H9 (cell line): Measurements from ENCODE around the gene UBE2D2. TPM values are rescaled to one million over a fixed set of nuclear protein-coding genes. Genes with fewer than 3 reads are reported as not detected.

Experiments
- DNase-seq: peaks from one replicate; pipeline ENCODE4 v3.0.0-alpha.2; 2017
- H2AFZ ChIP-seq: one replicate; pipeline ENCODE4 v1.6.1; 2013; ENCODE audit warnings: mild to moderate bottlenecking, low read length, control low read depth, moderate library complexity
- H2AK5ac ChIP-seq: 2 replicates; pipeline ENCODE4 v1.6.1; 2013; ENCODE audit warnings: low read length, control low read depth, mixed read lengths; ENCODE audit not compliant: insufficient read length
- H2BK120ac ChIP-seq: one replicate; pipeline ENCODE4 v1.6.1; 2013; ENCODE audit warnings: low read depth, mild to moderate bottlenecking, low read length, control low read depth, inconsistent platforms; ENCODE audit not compliant: poor library complexity, severe bottlenecking
- H2BK12ac ChIP-seq: 2 replicates; pipeline ENCODE4 v1.6.1; 2013; ENCODE audit warnings: low read length, control low read depth, mixed read lengths, low read depth; ENCODE audit not compliant: insufficient read length
- H2BK15ac ChIP-seq: 2 replicates; pipeline ENCODE4 v1.6.1; 2013; ENCODE audit warnings: low read depth, low read length, control low read depth
- H2BK20ac ChIP-seq: one replicate; pipeline ENCODE4 v1.6.1; 2013; ENCODE audit warnings: low read depth, mild to moderate bottlenecking, low read length, control low read depth, inconsistent platforms; ENCODE audit not compliant: poor library complexity, severe bottlenecking
- H2BK5ac ChIP-seq: 2 replicates; pipeline ENCODE4 v1.6.1; 2013; ENCODE audit warnings: low read length, control low read depth, mixed read lengths; ENCODE audit not compliant: insufficient read length
- H3K14ac ChIP-seq: 2 replicates; pipeline ENCODE4 v1.6.1; 2013; ENCODE audit warnings: low read length, control low read depth; ENCODE audit not compliant: insufficient read depth
- H3K18ac ChIP-seq: 2 replicates; pipeline ENCODE4 v1.6.1; 2013; ENCODE audit warnings: low read depth, mild to moderate bottlenecking, mixed read lengths, low read length, control low read depth; ENCODE audit not compliant: insufficient read length
- H3K23ac ChIP-seq: 2 replicates; pipeline ENCODE4 v1.6.1; 2013; ENCODE audit warnings: low read length, control low read depth, mixed read lengths, low read depth; ENCODE audit not compliant: insufficient read length
- H3K23me2 ChIP-seq: 2 replicates; pipeline ENCODE4 v1.6.1; 2013; ENCODE audit warnings: low read depth, mild to moderate bottlenecking, mixed read lengths, low read length, control low read depth; ENCODE audit not compliant: insufficient read length, poor library complexity, severe bottlenecking
- H3K27ac ChIP-seq: 2 replicates; pipeline ENCODE4 v1.5.1; 2013; ENCODE audit warnings: low read length, control low read depth, mixed read lengths, low read depth; ENCODE audit not compliant: insufficient read length
- H3K27me3 ChIP-seq: 2 replicates; pipeline ENCODE4 v1.6.1; 2013; ENCODE audit warnings: low read length, control low read depth, inconsistent platforms; ENCODE audit not compliant: insufficient read depth
- H3K4ac ChIP-seq: 2 replicates; pipeline ENCODE4 v1.6.1; 2013; ENCODE audit warnings: low read depth, mild to moderate bottlenecking, control low read depth, inconsistent platforms, low read length, moderate library complexity
- H3K4me1 ChIP-seq: 2 replicates; pipeline ENCODE4 v1.6.1; 2013; ENCODE audit warnings: low read length, control low read depth, inconsistent platforms; ENCODE audit not compliant: insufficient read depth
- H3K4me2 ChIP-seq: 2 replicates; pipeline ENCODE4 v1.6.1; 2013; ENCODE audit warnings: low read length, control low read depth, mixed read lengths; ENCODE audit not compliant: insufficient read length, insufficient read depth
- H3K56ac ChIP-seq: 2 replicates; pipeline ENCODE4 v1.6.1; 2013; ENCODE audit warnings: low read depth, mild to moderate bottlenecking, mixed read lengths, low read length, control low read depth; ENCODE audit not compliant: insufficient read length
- H3K79me1 ChIP-seq: 2 replicates; pipeline ENCODE4 v1.6.1; 2013; ENCODE audit warnings: low read depth, mild to moderate bottlenecking, moderate library complexity, low read length, control low read depth, inconsistent platforms; ENCODE audit not compliant: insufficient read depth, poor library complexity, severe bottlenecking
- H3K79me2 ChIP-seq: 2 replicates; pipeline ENCODE4 v1.6.1; 2013; ENCODE audit warnings: low read length, control low read depth, inconsistent platforms; ENCODE audit not compliant: insufficient read depth
- H3K9ac ChIP-seq: 2 replicates; pipeline ENCODE4 v1.6.1; 2013; ENCODE audit warnings: low read length, control low read depth, mixed read lengths; ENCODE audit not compliant: insufficient read length; ENCODE audit errors: extremely low read depth
- H3K9me3 ChIP-seq: one replicate; pipeline ENCODE4 v1.6.1; 2013; ENCODE audit warnings: low read depth, low read length, inconsistent platforms; ENCODE audit not compliant: control insufficient read depth
- H3T11ph ChIP-seq: one replicate; pipeline ENCODE4 v1.6.1; 2013; ENCODE audit warnings: mild to moderate bottlenecking, low read length, control low read depth, inconsistent platforms
- H4K20me1 ChIP-seq: one replicate; pipeline ENCODE4 v1.6.1; 2013; ENCODE audit not compliant: control insufficient read depth, insufficient read length, insufficient read depth
- H4K5ac ChIP-seq: 2 replicates; pipeline ENCODE4 v1.6.1; 2013; ENCODE audit warnings: low read depth, mild to moderate bottlenecking, mixed read lengths, low read length, control low read depth; ENCODE audit not compliant: insufficient read length
- H4K8ac ChIP-seq: replicated peaks from 2 replicates; pipeline ENCODE4 v1.6.1; 2013; ENCODE audit warnings: low read length, control low read depth, mixed read lengths, low read depth; ENCODE audit not compliant: insufficient read length
- H4K91ac ChIP-seq: 2 replicates; pipeline ENCODE4 v1.6.1; 2013; ENCODE audit warnings: low read depth, mild to moderate bottlenecking, moderate library complexity, mixed read lengths, low read length, control low read depth; ENCODE audit not compliant: insufficient read length
- H3K27ac Mint-ChIP-seq, 3 experiments: 2 replicates in 2 of 3; 3 replicates in 1 of 3; pipeline ENCODE4 v1.8.0; 2020 to 2021; ENCODE audit warnings: mixed read lengths in 3 of 3, mild to moderate bottlenecking in 1 of 3, moderate library complexity in 1 of 3
- H3K27me3 Mint-ChIP-seq: 2 replicates; pipeline ENCODE4 v1.8.0; 2021; ENCODE audit warnings: low read depth, mild to moderate bottlenecking, moderate library complexity, mixed read lengths
- H3K36me3 Mint-ChIP-seq, 3 experiments: 2 replicates in 2 of 3; 3 replicates in 1 of 3; pipeline ENCODE4 v1.8.0; 2020 to 2021; ENCODE audit warnings: low read depth in 3 of 3, mixed read lengths in 3 of 3; ENCODE audit not compliant: insufficient read depth in 1 of 3
- H3K4me1 Mint-ChIP-seq, 2 experiments: 2 replicates each; pipeline ENCODE4 v1.8.0; 2020; ENCODE audit warnings: mixed read lengths in 2 of 2
- H3K4me3 Mint-ChIP-seq, 2 experiments: 2 replicates in 1 of 2; 3 replicates in 1 of 2; pipeline ENCODE4 v1.8.0; 2020 to 2021; ENCODE audit warnings: mild to moderate bottlenecking in 2 of 2, mixed read lengths in 2 of 2, moderate library complexity in 1 of 2
- H3K9me3 Mint-ChIP-seq, 2 experiments: 2 replicates in 1 of 2; 3 replicates in 1 of 2; pipeline ENCODE4 v1.8.0; 2020; ENCODE audit warnings: mild to moderate bottlenecking in 2 of 2, mixed read lengths in 2 of 2, moderate library complexity in 1 of 2
- WGBS: extraction: QIAGEN DNeasy Blood & Tissue Kit; methylation state at CpG from one replicate; pipeline ENCODE4 v1.1.7; 2013; ENCODE audit warnings: missing lambda C conversion rate, low lambda C conversion rate, mixed read lengths; ENCODE audit not compliant: insufficient read length; ENCODE audit errors: extremely low coverage; 5-methylcytosine and 5-hydroxymethylcytosine counted together
- total RNA-seq: library from RNA; stranded (reverse); gene quantifications from 2 replicates; pipeline ENCODE4 v1.2.1, GENCODE V29; 2021
- TF ChIP-seq, protein P1 (sequence below): fragments of 200-600 bp; sonication (generic); conservative IDR thresholded peaks from 3 replicates; pipeline ENCODE4 v1.8.0; 2021; ENCODE audit warnings: antibody characterized with exemption, mild to moderate bottlenecking

Gene UBE2D2
- total RNA-seq, 1 experiment from 2014 or later = 236 TPM

DNA sequence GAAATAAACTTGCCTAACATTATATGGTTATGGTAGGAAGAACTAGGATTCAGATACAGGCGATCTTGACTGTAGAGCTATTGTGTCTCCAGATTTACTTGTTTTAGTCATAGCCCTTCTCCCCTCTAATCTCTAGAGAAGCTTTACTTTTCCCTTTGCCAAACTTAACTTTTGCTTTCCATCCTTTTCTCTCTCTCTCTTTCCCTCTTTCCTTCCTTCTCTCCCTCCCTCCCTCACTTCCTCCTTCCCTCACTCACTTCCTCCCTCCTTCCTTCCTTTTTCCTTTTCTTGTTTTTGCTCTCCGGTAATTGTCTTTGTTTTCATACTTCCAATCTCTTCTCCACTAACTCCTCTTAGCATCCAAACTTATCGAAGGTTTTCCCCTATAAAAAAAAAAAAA lies 10.4 kb downstream of the UBE2D2 start:
- H3K23me2 ChIP-seq = no peaks in the 10 kb centered on the region
- H4K20me1 ChIP-seq = no peaks in the 10 kb centered on the region
- Mint-ChIP-seq H3K36me3 (peaks cover 17 to 40% (median 29%) of the 10 kb centered on the region in 3 experiments), H3K9me3 (no peaks in the 10 kb centered on the region), H3K27ac (peak overlapping the region; percentile 44 to 69 (median 61); a peak in 5 of 7 replicates), H3K27me3 (no peaks in the 10 kb centered on the region), H3K4me1 (peaks cover 15 to 21% of the 10 kb centered on the region in 2 experiments), H3K4me3 (no peak overlapping the region)
- no peak overlapping the region for H3K9ac ChIP-seq
- DNase-seq = no peak
- H3K9me3 ChIP-seq = no peaks in the 10 kb centered on the region
- WGBS = no CpG with 5 or more reads among the region's 3 CpGs
- H3T11ph ChIP-seq = no peak overlapping the region
- no peak overlapping the region for H3K14ac ChIP-seq
- H3K79me1 ChIP-seq = no peaks in the 10 kb centered on the region
- H2AK5ac ChIP-seq = no peak overlapping the region
- no peak overlapping the region for H4K91ac ChIP-seq
- no peak overlapping the region for H3K4ac ChIP-seq
- H3K18ac ChIP-seq = no peak overlapping the region
- H2BK20ac ChIP-seq = no peak overlapping the region
- no peak overlapping the region for H3K4me2 ChIP-seq
- no peaks in the 10 kb centered on the region for H3K27me3 ChIP-seq
- H3K4me1 ChIP-seq = no peaks in the 10 kb centered on the region
- no peak overlapping the region for H4K5ac ChIP-seq
- peaks cover 54% of the 10 kb centered on the region for H3K79me2 ChIP-seq
- no peak overlapping the region for H3K56ac ChIP-seq
- no peak overlapping the region for H2BK120ac ChIP-seq
- no peak overlapping the region for H2BK15ac ChIP-seq
- no peak overlapping the region for H3K27ac ChIP-seq
- no peak overlapping the region for H3K23ac ChIP-seq
- H2BK12ac ChIP-seq = no peak overlapping the region
- no peak overlapping the region for H2BK5ac ChIP-seq
- TF ChIP-seq, protein P1, sequence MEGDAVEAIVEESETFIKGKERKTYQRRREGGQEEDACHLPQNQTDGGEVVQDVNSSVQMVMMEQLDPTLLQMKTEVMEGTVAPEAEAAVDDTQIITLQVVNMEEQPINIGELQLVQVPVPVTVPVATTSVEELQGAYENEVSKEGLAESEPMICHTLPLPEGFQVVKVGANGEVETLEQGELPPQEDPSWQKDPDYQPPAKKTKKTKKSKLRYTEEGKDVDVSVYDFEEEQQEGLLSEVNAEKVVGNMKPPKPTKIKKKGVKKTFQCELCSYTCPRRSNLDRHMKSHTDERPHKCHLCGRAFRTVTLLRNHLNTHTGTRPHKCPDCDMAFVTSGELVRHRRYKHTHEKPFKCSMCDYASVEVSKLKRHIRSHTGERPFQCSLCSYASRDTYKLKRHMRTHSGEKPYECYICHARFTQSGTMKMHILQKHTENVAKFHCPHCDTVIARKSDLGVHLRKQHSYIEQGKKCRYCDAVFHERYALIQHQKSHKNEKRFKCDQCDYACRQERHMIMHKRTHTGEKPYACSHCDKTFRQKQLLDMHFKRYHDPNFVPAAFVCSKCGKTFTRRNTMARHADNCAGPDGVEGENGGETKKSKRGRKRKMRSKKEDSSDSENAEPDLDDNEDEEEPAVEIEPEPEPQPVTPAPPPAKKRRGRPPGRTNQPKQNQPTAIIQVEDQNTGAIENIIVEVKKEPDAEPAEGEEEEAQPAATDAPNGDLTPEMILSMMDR = no peak
- H2AFZ ChIP-seq = no peak overlapping the region
- H4K8ac ChIP-seq = no peak overlapping the region
